GM10248 (cell line): ENCODE results near the gene CNOT1.

Experiments
- CTCF ChIA-PET: fragments of 300-600 bp; sonication (Branson Sonifier 250); formaldehyde crosslinking; extraction: SDS; loops from one replicate; lab custom pipeline; 2021; ENCODE audit warnings: antibody characterized with exemption; lab: Yijun Ruan, JAX
- POLR2A ChIA-PET: fragments of 350-650 bp; sonication (Branson Sonifier 250); formaldehyde crosslinking; extraction: SDS; loops from one replicate; lab custom pipeline; 2020; ENCODE audit warnings: antibody characterized with exemption; lab: Yijun Ruan, JAX
- DNase-seq: peaks from one replicate; pipeline ENCODE4 v3.0.0; 2012; ENCODE audit errors: extremely low spot score
- CTCF ChIP-seq: IDR thresholded peaks from 2 replicates; pipeline ENCODE4 v1.5.1; 2012; ENCODE audit warnings: mild to moderate bottlenecking, low read depth; ENCODE audit errors: extremely low read depth, missing control alignments, control extremely low read depth

The CNOT1 gene

GRCh38 chr16:58481226-58481869, 148.3 kb downstream of the CNOT1 start:
- ChIA-PET POLR2A (no interaction called here), CTCF (interaction anchor here (1.0 kb wide), 1 partner anchor 144 kb away, joined by 3 read pairs; no protein-coding TSS in a partner anchor)
- no peak for DNase-seq
- no peak for TF ChIP-seq CTCF

GRCh38 chr16:58478427-58478826, 151.2 kb downstream of the CNOT1 start:
- ChIA-PET CTCF (interaction anchor here (0.7 kb wide), 1 partner anchor 183 kb away, joined by 3 read pairs; no protein-coding TSS in a partner anchor), POLR2A (no interaction called here)
- TF ChIP-seq CTCF: no peak
- no peak for DNase-seq

GRCh38 chr16:58476791-58477190, 152.8 kb downstream of the CNOT1 start:
- ChIA-PET POLR2A (no interaction called here), CTCF (interaction anchor here (0.8 to 1.5 kb wide), 2 partner anchors 17 to 140 kb away, joined by 3 to 4 read pairs; no protein-coding TSS in a partner anchor)
- no peak for TF ChIP-seq CTCF
- no peak for DNase-seq

- CTCF ChIA-PET: interaction anchor here (1.5 to 3.4 kb wide), 2 partner anchors 13 to 139 kb away, joined by 4 to 15 read pairs; no protein-coding TSS in a partner anchor
- no peak for TF ChIP-seq CTCF
- DNase-seq: no peak
- POLR2A ChIA-PET: no interaction called here
Measured at GRCh38 chr16:58475091-58475619, 154.5 kb downstream of the CNOT1 start.

- TF ChIP-seq CTCF: no peak
- CTCF ChIA-PET: interaction anchor here (0.7 to 3.4 kb wide), 4 partner anchors 14 to 187 kb away, joined by 3 to 15 read pairs (median 8); no protein-coding TSS in a partner anchor
- no peak for DNase-seq
- POLR2A ChIA-PET: no interaction called here
Measured at GRCh38 chr16:58474296-58474695, 155.3 kb downstream of the CNOT1 start.

GRCh38 chr16:58472827-58473226, 156.8 kb downstream of the CNOT1 start:
- POLR2A ChIA-PET: no interaction called here
- CTCF ChIA-PET: interaction anchor here (1.4 to 3.4 kb wide), 9 partner anchors 13 to 188 kb away, joined by 3 to 15 read pairs (median 7); no protein-coding TSS in a partner anchor
- no peak for TF ChIP-seq CTCF

More at GRCh38 chr16:58472827-58473226, 156.8 kb downstream of the CNOT1 start:
- no peak for DNase-seq
